H1 (cell line): Measurements from ENCODE around the gene RNU6-7.
A peak's percentile ranks its signal among the peaks of the same experiment; 100 is the strongest.

Experiments used
- CHD2 ChIP-seq: IDR thresholded peaks from 2 replicates; pipeline ENCODE4 v1.6.1; 2012; ENCODE audit warnings: low read length, improper control_type of control experiment
- CTCF ChIP-seq, 3 experiments: IDR thresholded peaks; 1 replicate in 2 of 3; 2 replicates in 1 of 3; pipeline versions ENCODE4 v1.5.1 to v1.6.1; 2011; ENCODE audit warnings: low read length in 3 of 3, mild to moderate bottlenecking in 3 of 3, inconsistent platforms in 2 of 3, low read depth in 1 of 3, moderate library complexity in 1 of 3; ENCODE audit not compliant: insufficient read depth in 1 of 3; ENCODE audit errors: control extremely low read depth in 1 of 3
- EGR1 ChIP-seq: IDR thresholded peaks from 2 replicates; pipeline ENCODE4 v1.6.1; 2011; ENCODE audit warnings: low read depth, low read length, borderline replicate concordance
- EZH2 ChIP-seq: fragments of 200-600 bp; sonication (generic); IDR thresholded peaks from 2 replicates; pipeline ENCODE4 v1.7.1; 2012; ENCODE audit warnings: low read depth, mild to moderate bottlenecking, moderate library complexity, low read length, inconsistent platforms; ENCODE audit not compliant: severe bottlenecking
- MAFK ChIP-seq: IDR thresholded peaks from 2 replicates; pipeline ENCODE4 v1.6.1; 2012; ENCODE audit warnings: low read depth, mild to moderate bottlenecking, improper control_type of control experiment, low read length
- NRF1 ChIP-seq: IDR thresholded peaks from 2 replicates; pipeline ENCODE4 v1.6.1; 2011; ENCODE audit warnings: mild to moderate bottlenecking, low read depth, low read length, improper control_type of control experiment
- POLR2A ChIP-seq, 2 experiments: IDR thresholded peaks; 1 replicate in 1 of 2; 2 replicates in 1 of 2; pipeline ENCODE4 v1.6.1; 2011; ENCODE audit warnings: low read depth in 2 of 2, low read length in 2 of 2, mild to moderate bottlenecking in 2 of 2; ENCODE audit errors: control extremely low read depth in 1 of 2
- TAF1 ChIP-seq: IDR thresholded peaks from 2 replicates; pipeline ENCODE4 v1.6.1; 2011; ENCODE audit warnings: mild to moderate bottlenecking, low read depth, low read length
- TBP ChIP-seq: IDR thresholded peaks from 2 replicates; pipeline ENCODE4 v1.6.1; 2011; ENCODE audit warnings: low read depth, low read length, improper control_type of control experiment
- TCF12 ChIP-seq: IDR thresholded peaks from 2 replicates; pipeline ENCODE4 v1.6.1; 2011; ENCODE audit warnings: low read depth, mild to moderate bottlenecking, low read length
- TEAD4 ChIP-seq: IDR thresholded peaks from 2 replicates; pipeline ENCODE4 v1.6.1; 2012; ENCODE audit warnings: low read depth, low read length, inconsistent platforms, mixed read lengths
- YY1 ChIP-seq: IDR thresholded peaks from 2 replicates; pipeline ENCODE4 v1.6.1; 2011; ENCODE audit warnings: low read depth, mild to moderate bottlenecking, low read length

- TF ChIP-seq CHD2 (no peak), CTCF (IDR thresholded peaks at IDR 0.05; ENCODE audit: control extremely low read depth in 1 of 3, insufficient read depth in 1 of 3, low read depth in 1 of 3, low read length in 3 of 3) (no peak), EGR1 (no peak), POLR2A (IDR thresholded peaks at IDR 0.05; ENCODE audit: control extremely low read depth in 1 of 2, low read depth in 2 of 2, low read length in 2 of 2) (no peak), TCF12 (no peak), YY1 (no peak), TBP (peak; percentile 92), NRF1 (no peak), MAFK (no peak), EZH2 (no peak), TAF1 (no peak), TEAD4 (no peak)
Observed at GRCh38 chr14:32201816-32202490, at the start of gene RNU6-7.
